C4-2B (cell line): ENCODE results near the gene C17orf100.

ENCODE experiments used
- H3K27ac ChIP-seq: fragments of 450-650 bp; 2 replicates; pipeline ENCODE4 v1.5.1; 2017
- CTCF ChIP-seq: fragments of 450-650 bp; conservative IDR thresholded peaks from 2 replicates; pipeline ENCODE4 v1.5.1; 2017; ENCODE audit warnings: mild to moderate bottlenecking
- ZFX ChIP-seq: fragments of 450-650 bp; IDR thresholded peaks from 2 replicates; pipeline ENCODE4 v1.6.1; 2017

C17orf100 gene

GRCh38 chr17:6651354-6651918, at the start of gene C17orf100, which contains the start of gene MED31:
Gene C17orf100 (plus strand): TSS chr17:6651762. CDS start chr17:6651914, 152 bp downstream.
Gene MED31 (minus strand): TSS chr17:6651605. CDS start chr17:6651528, 77 bp downstream.
- TF ChIP-seq ZFX (no peak), CTCF (no peak)
- H3K27ac ChIP-seq, result peak within 1 kb of the TSS; percentile 74

GRCh38 chr17:6602141-6602540, 49.4 kb upstream of the C17orf100 start:
- H3K27ac ChIP-seq, result no peak overlapping the region

GRCh38 chr17:6603744-6604325, 47.7 kb upstream of the C17orf100 start:
- peak; percentile 5; the same call in 1 of the 2 replicates for TF ChIP-seq CTCF
- no peak for TF ChIP-seq ZFX
- no peak overlapping the region for H3K27ac ChIP-seq

More at GRCh38 chr17:6602141-6602540, 49.4 kb upstream of the C17orf100 start:
- TF ChIP-seq CTCF (no peak), ZFX (no peak)

GRCh38 chr17:6605142-6605541, 46.4 kb upstream of the C17orf100 start:
- TF ChIP-seq ZFX (no peak), CTCF (no peak)

GRCh38 chr17:6608321-6608720, 43.2 kb upstream of the C17orf100 start:
- TF ChIP-seq ZFX (no peak), CTCF (no peak)
- H3K27ac ChIP-seq, result no peak overlapping the region

More at GRCh38 chr17:6605142-6605541, 46.4 kb upstream of the C17orf100 start:
- no peak overlapping the region for H3K27ac ChIP-seq

GRCh38 chr17:6610011-6610410, 41.6 kb upstream of the C17orf100 start:
- H3K27ac ChIP-seq, result no peak overlapping the region
- no peak for TF ChIP-seq ZFX
- TF ChIP-seq CTCF, result no peak

GRCh38 chr17:6611231-6611630, 40.3 kb upstream of the C17orf100 start:
- TF ChIP-seq CTCF (no peak), ZFX (no peak)
- H3K27ac ChIP-seq, result no peak overlapping the region
